H1 (cell line): Measurements from ENCODE around the gene DNAJC28. TPM values are rescaled to one million over a fixed set of nuclear protein-coding genes. Genes with fewer than 3 reads are reported as not detected.

Experiments used
- BRCA1 ChIP-seq: IDR thresholded peaks from 2 replicates; pipeline ENCODE4 v1.6.1; 2012; ENCODE audit warnings: low read depth, low read length, improper control_type of control experiment
- KDM5A ChIP-seq: fragments of 200-600 bp; IDR thresholded peaks from 2 replicates; pipeline ENCODE4 v1.7.1; 2012; ENCODE audit warnings: mild to moderate bottlenecking, low read length, inconsistent platforms, mixed read lengths
- MAFK ChIP-seq: IDR thresholded peaks from 2 replicates; pipeline ENCODE4 v1.6.1; 2012; ENCODE audit warnings: low read depth, mild to moderate bottlenecking, improper control_type of control experiment, low read length
- NANOG ChIP-seq: IDR thresholded peaks from 2 replicates; pipeline ENCODE4 v1.6.1; 2011; ENCODE audit warnings: low read length, low read depth, mild to moderate bottlenecking, inconsistent platforms; ENCODE audit not compliant: insufficient read depth, poor library complexity, severe bottlenecking
- SP2 ChIP-seq: IDR thresholded peaks from 2 replicates; pipeline ENCODE4 v1.6.1; 2012; ENCODE audit warnings: mild to moderate bottlenecking, low read length, inconsistent platforms
- USF2 ChIP-seq: IDR thresholded peaks from 2 replicates; pipeline ENCODE4 v1.6.1; 2011; ENCODE audit warnings: low read length, improper control_type of control experiment
- polyA plus RNA-seq, 7 experiments: library from polyadenylated mRNA; depleted of rRNA in 3 of 7; stranded (reverse) in 5 of 7; unstranded in 2 of 7; fragments of >200 nt in 5 of 7; fragments of 200-250 nt in 2 of 7; gene quantifications; 1 replicate in 5 of 7; 2 replicates in 1 of 7; 4 replicates in 1 of 7; pipeline versions ENCODE4 v1.2.1 to v1.2.3, GENCODE V29; 2011 to 2013; ENCODE audit warnings: missing spikeins in 2 of 7, mixed read lengths in 2 of 7
- total RNA-seq: library from RNA; stranded (reverse); fragmentation: NEBNext Ultra II Directional; extraction: Animal tissue kit (Norgen Biotek cat#: 25700); gene quantifications from 2 replicates; pipeline ENCODE4 v1.2.1, GENCODE V29; 2021

The DNAJC28 gene
- total and polyA plus RNA-seq, 2 of the 8 experiments (the other 6 are each of a cell fraction or from before 2014, with no cell fraction given) = 0.97 to 4.3 TPM

DNA sequence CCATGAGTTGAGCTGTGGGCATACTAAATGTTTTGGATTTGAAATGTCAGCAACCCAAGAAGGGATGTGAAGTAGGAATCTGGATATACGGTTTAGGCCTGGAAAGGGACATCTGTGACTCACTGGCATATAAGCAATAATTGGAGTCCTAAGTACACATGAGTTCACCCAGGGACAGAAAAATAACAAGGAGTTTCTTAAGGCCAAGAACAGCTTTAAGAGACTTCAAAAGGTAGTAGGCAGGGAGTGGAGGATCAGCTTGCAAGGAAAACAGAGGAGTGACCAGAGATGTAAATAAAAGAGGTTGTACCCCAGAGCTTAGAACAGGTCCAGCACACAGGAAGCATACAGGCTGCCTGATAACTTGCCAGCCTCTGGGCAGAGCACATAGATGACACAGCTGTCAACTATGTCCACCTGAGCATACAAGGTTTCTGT is 39.9 kb downstream of the DNAJC28 start (continued):
- TF ChIP-seq KDM5A (no peak), MAFK (no peak), BRCA1 (no peak), USF2 (no peak), SP2 (no peak), NANOG (no peak)
